Activated CD4-positive, alpha-beta T cell treated with anti-CD3 and anti-CD28 coated beads, Interleukin-2, amount 50 U/mL, for 16 hours (primary cell): ENCODE data around the gene COX8C.
"Not testable (repeated sequence)": the region's sequence is repeated elsewhere in the genome, so short reads cannot be mapped to it uniquely, and the experiment has no call there.

Source experiments
- DNase-seq: peaks from one replicate; pipeline ENCODE4 v3.0.0-alpha.2; 2020

COX8C gene

GRCh38 chr14:93375673-93376156, 28.7 kb downstream of the COX8C start:
- no peak for DNase-seq

DNA sequence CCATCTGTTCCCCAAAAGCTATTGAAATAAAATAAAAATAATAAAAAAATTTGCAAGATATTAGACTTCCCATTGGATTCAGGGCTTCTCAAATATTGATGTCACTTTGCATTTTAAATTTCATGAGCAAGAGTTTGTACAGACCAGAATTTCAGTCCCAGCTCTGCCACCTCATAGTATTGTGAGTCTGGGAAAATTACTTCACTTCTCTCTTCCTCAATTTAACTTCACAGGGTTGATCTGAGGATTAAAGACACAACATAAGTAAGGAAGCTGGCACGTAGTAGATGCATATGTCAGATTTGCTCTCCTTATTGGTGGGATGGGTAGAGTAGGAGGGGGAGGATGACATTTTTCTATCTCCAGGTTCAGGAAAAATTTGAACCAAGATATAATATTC, 32.8 kb downstream of the COX8C start:
- no peak for DNase-seq

DNA sequence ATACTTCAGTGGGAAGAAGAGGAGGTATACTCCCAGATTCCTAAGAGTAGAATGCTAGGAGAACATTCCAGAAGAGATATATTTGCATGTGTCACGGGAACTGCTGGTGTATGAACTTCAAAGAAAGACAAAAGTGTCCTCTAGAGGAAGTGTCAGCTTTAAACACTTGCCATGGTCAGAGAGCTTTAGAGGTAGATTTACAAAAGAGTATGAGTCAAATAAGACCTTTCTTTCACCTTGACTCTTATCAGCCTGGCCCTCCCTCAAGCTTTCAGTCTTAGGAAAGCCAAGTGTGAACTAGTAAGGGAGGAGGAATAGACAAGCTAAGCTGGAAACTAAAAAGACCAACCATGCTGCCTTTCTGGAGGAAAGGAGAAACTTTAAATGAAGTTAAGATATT, 34.7 kb downstream of the COX8C start:
- no peak for DNase-seq

DNA sequence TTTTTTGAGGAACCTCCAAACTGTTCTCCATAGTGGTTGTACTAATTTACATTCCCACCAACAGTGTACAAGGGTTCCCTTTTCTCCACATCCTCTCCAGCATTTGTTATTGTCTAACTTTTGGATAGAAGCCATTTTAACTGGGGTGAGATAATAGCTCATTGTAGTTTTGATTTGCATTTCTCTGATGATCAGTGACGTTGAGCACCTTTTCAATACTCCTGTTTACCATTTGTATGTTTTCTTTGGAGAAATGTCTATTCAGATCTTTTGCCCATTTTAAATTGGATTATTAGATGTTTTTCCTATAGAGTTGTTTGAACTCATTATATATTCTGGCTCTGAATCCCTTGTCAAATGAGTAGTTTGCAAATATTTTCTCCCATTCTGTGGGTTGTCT, 37.3 kb downstream of the COX8C start:
- DNase-seq, result not testable (repeated sequence)

GRCh38 chr14:93395231-93395630, 48.2 kb downstream of the COX8C start:
- no peak for DNase-seq

DNA sequence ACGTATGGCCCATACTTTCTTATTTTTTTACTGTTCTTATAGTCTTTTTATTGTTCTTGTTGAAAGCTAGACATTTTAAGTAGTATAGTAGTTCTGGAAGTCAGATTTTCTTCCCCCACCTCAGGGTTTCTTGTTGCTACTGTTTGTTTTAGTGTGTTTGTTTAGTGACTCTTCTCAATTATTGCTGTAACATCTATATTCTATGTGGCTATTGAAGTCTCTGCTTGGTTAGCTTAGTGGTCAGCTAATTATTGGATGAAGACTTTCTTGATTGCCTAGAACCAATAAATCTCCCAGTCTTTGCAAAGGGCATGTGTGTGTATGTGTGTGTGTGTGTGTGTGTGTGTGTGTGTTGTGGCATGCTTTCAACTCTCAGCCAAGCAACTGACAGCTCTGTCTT, 49.5 kb downstream of the COX8C start:
- no peak for DNase-seq
